Measurements from ENCODE around the gene SCD5. TPM values are rescaled to one million over a fixed set of nuclear protein-coding genes. Genes with fewer than 3 reads are reported as not detected.

SCD5 gene
- total RNA-seq, 2 experiments from 2014 or later: 0.12 to 0.35 TPM

DNA sequence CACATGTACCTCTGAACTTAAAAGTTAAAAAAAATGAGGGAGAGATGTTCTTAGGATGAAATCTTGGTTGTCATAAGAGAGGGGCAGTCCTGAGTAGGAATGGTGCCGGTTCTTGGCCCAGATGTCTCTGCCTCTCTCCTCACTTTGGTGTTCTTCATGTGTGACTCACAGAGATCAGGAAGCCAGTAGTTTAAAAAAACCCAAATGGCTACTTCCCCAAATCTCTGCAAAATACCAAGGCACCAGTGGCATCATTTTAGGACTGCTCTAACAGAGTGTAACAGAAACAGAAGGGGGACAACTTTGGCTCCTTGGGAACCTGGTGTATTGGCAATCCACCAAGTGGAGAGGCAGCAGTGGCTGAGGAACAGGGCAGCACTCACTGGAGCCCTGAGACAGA lies 116.8 kb downstream of the SCD5 start:
- no peak for DNase-seq
- H3K27me3 Mint-ChIP-seq (ENCODE audit: low read depth): peaks cover 11% of the 10 kb centered on the region
- no peaks in the 10 kb centered on the region for H3K9me3 Mint-ChIP-seq
- CTCF ChIA-PET: interaction anchor here (0.6 kb wide), 1 partner anchor 39 kb away, joined by 3 read pairs; no protein-coding TSS in a partner anchor
- H3K27ac Mint-ChIP-seq: no peak overlapping the region
- no peaks in the 10 kb centered on the region for H3K4me1 Mint-ChIP-seq (ENCODE audit: low read depth)
- no peaks in the 10 kb centered on the region for H3K36me3 Mint-ChIP-seq (ENCODE audit: low read depth)
- no peak overlapping the region for H3K4me3 Mint-ChIP-seq
- intact Hi-C loops (cut with micrococcal nuclease): no loop called here

DNA sequence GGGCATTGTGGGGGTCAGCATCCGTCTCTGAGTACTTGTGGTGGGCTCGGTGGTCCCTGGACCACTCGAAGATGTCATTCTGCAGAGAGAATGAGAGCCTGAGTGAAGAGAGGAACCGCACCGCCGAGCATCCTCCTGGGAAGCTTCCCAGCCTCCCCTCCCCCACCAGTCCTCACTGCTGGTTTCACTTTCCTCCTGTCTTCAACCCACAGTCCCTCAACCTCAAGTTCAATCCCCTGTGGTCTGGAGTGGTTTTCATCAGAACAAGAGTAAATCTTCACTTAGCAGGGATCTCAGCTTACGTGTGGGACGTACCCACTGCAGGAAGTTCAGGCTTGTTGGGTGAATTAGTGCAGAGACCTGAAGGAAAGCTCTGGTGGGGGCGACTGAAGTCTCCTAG lies 117.8 kb downstream of the SCD5 start:
- CTCF ChIA-PET: no interaction called here
- Mint-ChIP-seq H3K27ac (no peak overlapping the region), H3K9me3 (no peaks in the 10 kb centered on the region), H3K36me3 (ENCODE audit: low read depth) (no peaks in the 10 kb centered on the region), H3K4me1 (ENCODE audit: low read depth) (no peaks in the 10 kb centered on the region), H3K4me3 (no peak overlapping the region), H3K27me3 (ENCODE audit: low read depth) (peaks cover 11% of the 10 kb centered on the region)
- no peak for DNase-seq
- intact Hi-C loops (cut with micrococcal nuclease): no loop called here

- CTCF ChIA-PET: no interaction called here
- DNase-seq: no peak
- H3K27me3 Mint-ChIP-seq (ENCODE audit: low read depth): peaks cover 11% of the 10 kb centered on the region
- H3K4me1 Mint-ChIP-seq (ENCODE audit: low read depth): no peaks in the 10 kb centered on the region
- no peak overlapping the region for H3K27ac Mint-ChIP-seq
- no peaks in the 10 kb centered on the region for H3K36me3 Mint-ChIP-seq (ENCODE audit: low read depth)
- no peaks in the 10 kb centered on the region for H3K9me3 Mint-ChIP-seq
- intact Hi-C loops (cut with micrococcal nuclease): no loop called here
- no peak overlapping the region for H3K4me3 Mint-ChIP-seq
Observed at GRCh38 chr4:82679531-82679930, 119.1 kb downstream of the SCD5 start.

DNA sequence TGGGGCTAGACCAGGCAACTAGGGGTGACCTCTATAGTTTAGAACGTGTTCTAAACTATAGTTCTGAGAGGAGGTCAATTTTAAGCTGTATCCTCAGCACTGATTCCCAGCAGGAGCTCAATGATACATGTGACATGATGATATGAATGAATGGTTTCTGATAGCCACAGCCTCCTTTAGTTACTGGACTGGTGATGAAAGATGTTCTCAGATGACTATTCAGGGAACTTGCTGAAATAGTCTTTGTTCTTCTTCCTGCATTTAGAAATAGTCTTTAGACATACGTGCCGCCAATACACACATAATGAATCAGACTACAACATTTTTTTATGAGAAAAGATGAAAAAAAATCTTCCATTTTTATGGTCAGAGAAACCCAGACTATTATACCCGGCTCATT lies 120.5 kb downstream of the SCD5 start:
- Mint-ChIP-seq H3K9me3 (no peaks in the 10 kb centered on the region), H3K27ac (no peak overlapping the region), H3K36me3 (ENCODE audit: low read depth) (no peaks in the 10 kb centered on the region), H3K27me3 (ENCODE audit: low read depth) (peaks cover 6% of the 10 kb centered on the region), H3K4me1 (ENCODE audit: low read depth) (no peaks in the 10 kb centered on the region), H3K4me3 (no peak overlapping the region)
- DNase-seq: no peak
- CTCF ChIA-PET: no interaction called here
- intact Hi-C loops (cut with micrococcal nuclease): no loop called here

DNA sequence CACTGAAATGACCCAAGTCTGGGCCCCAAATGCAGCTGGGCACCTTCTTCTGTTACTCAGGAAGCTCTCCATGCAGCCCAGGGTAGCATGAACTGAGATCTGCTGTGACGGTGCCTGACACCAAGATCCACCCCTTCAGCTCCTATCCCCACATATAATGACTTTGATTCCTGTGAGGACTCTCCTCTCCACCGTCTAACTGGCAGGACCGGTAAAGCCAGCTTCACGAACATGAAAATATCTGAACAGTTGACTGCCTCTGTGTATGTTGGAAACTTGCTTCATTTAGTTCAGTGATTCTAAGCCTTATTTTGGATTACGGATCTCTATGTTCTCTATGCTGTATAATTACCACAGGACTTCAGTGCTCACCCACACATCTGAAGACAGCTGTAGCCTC lies 121.3 kb downstream of the SCD5 start:
- peaks cover 6% of the 10 kb centered on the region for H3K27me3 Mint-ChIP-seq (ENCODE audit: low read depth)
- CTCF ChIA-PET: no interaction called here
- H3K27ac Mint-ChIP-seq: no peak overlapping the region
- intact Hi-C loops (cut with micrococcal nuclease): no loop called here
- DNase-seq: no peak
- H3K4me3 Mint-ChIP-seq: no peak overlapping the region
- H3K36me3 Mint-ChIP-seq (ENCODE audit: low read depth): no peaks in the 10 kb centered on the region
- H3K4me1 Mint-ChIP-seq (ENCODE audit: low read depth): no peaks in the 10 kb centered on the region
- H3K9me3 Mint-ChIP-seq: no peaks in the 10 kb centered on the region

DNA sequence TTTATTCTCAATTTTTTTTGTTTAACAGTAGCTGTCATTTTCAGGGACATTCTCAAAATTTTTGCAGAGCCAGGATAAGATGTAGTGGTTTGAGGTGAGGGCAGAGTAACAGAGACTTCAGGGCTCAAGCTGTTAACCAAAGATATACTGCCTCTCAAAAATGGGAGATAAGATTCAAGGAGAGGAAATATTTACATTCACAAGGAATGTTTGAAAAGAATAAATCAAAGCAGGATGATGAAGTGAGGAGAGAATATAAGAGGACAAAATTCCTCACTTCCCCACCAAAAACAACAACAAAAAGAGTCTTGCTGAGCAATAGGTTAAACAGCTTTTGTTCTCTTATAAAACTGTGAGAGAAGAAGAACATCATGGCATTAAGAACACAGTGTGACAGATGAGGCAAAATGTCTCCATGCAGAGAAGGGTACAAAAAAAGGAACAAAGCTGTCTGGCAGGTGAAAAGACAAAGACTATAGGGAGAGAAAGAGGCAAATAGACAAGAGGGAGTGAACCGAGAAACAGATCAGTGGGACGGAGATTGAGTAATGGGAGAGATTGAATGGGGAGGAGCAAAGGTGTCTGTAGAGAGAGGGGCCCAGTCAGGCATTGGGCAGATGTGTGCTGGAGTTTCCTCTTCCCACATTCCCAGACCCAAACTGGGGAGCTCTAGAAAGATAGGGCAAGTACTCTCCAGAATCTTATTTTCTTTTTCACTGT lies 130.7 kb downstream of the SCD5 start:
- Mint-ChIP-seq H3K4me3 (no peak overlapping the region), H3K27ac (no peak overlapping the region), H3K9me3 (peaks cover 7% of the 10 kb centered on the region), H3K36me3 (ENCODE audit: low read depth) (no peaks in the 10 kb centered on the region), H3K4me1 (ENCODE audit: low read depth) (no peaks in the 10 kb centered on the region), H3K27me3 (ENCODE audit: low read depth) (peaks cover 9% of the 10 kb centered on the region)
- intact Hi-C loops (cut with micrococcal nuclease): no loop called here
- CTCF ChIA-PET: no interaction called here
- DNase-seq: no peak

DNA sequence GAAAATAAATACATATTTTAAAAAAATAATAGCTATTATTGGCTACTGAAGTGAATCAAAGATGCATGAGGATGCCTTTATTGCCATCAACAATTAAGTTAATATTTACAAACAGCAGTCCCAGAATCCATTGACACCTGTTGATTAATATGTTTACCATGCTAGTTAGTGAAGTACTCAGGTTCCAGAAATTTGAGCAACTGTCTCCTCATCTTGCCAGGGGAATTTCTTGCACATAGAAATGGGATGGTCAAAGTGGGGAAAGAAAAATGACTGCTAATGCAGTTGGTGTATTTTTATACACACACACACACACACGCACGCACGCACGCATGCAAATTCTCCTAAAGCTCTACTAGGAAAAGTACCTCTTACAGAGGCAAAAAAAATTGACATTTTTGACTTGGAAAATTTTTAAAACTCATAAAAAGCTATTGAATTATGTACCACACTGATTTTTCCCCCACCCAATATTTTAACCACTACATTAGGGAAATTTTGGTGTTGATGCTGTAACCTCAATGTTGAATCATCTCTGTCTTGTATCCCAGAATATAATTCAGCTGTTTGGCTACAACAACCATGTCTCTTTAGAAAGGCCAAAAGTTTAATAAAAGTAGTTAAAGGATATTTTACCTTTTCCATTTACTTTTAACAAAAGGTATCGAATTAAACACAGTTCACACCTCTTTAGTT lies 131.5 kb downstream of the SCD5 start:
- intact Hi-C loops (cut with micrococcal nuclease): no loop called here
- H3K9me3 Mint-ChIP-seq: peaks cover 7% of the 10 kb centered on the region
- CTCF ChIA-PET: no interaction called here

DNA sequence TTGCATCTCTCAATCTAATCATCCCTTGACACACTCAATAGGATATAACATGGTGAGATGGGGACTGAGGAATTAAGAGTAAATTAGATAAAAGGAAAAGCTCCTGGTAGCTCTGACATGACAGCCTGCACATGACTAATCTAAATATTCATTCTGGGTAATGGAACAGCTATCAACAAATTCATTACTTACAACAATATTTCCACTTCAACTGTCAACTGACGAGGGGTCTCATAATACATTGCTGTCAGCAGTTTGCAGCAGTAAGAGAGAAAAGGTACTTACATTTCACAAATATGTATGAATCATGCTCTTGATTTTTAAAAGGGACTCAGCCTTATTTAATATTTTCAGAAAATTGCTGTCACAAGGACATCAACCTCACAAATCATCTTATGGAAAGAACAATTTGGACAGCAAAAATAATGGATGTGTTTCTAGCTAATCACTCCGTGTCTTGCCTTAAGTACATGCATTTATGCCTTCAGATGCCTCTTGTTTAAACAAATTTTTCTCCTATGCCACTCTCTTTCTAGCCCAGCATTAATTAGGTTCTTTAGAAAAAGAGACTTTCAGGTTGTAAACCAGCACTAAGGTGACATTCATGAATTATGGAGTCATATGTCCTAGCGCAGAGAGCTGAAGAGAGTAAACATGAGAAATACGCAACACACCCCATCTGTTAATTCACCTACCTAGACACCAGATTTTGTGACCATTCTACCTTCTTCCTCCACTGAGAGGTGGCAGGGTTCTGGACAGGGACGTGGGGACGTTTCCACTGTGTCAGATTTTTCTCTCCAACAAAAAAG lies 137.2 kb downstream of the SCD5 start:
- CTCF ChIA-PET: no interaction called here
- Mint-ChIP-seq H3K4me1 (ENCODE audit: low read depth) (no peaks in the 10 kb centered on the region), H3K36me3 (ENCODE audit: low read depth) (no peaks in the 10 kb centered on the region), H3K27ac (no peak overlapping the region), H3K9me3 (no peaks in the 10 kb centered on the region), H3K4me3 (no peak overlapping the region), H3K27me3 (ENCODE audit: low read depth) (peaks cover 26% of the 10 kb centered on the region)
- intact Hi-C loops (cut with micrococcal nuclease): no loop called here
- DNase-seq: no peak

More for the DNA sequence above, 131.5 kb downstream of the SCD5 start:
- no peaks in the 10 kb centered on the region for H3K36me3 Mint-ChIP-seq (ENCODE audit: low read depth)
- H3K27ac Mint-ChIP-seq: no peak overlapping the region
- peaks cover 9% of the 10 kb centered on the region for H3K27me3 Mint-ChIP-seq (ENCODE audit: low read depth)
- DNase-seq: no peak
- H3K4me1 Mint-ChIP-seq (ENCODE audit: low read depth): no peaks in the 10 kb centered on the region
- H3K4me3 Mint-ChIP-seq: no peak overlapping the region

GRCh38 chr4:82652062-82652461 lies 146.5 kb downstream of the SCD5 start:
- no peak overlapping the region for H3K4me3 Mint-ChIP-seq

DNA sequence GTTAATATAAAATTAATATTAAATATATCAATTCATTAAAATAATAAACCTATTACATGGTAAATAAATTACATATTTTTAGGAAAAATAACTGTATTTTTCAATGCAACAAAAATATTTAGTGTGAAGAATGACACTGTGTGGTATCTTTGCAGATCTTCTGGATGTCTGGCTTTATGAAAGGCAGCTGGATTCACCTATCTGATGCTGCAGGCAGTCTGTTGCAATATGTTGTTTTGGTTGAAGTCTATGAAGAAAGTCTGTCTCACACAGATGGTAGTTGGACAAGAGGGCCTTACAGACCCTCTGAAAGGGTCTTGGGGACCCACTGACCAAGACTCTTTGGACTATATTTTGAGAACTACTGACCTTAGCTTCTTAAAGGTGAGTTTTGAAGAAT lies 147.7 kb downstream of the SCD5 start:
- CTCF ChIA-PET: interaction anchor here (1.1 kb wide), 1 partner anchor 88 kb away, joined by 5 read pairs; no protein-coding TSS in a partner anchor
- no peak overlapping the region for H3K27ac Mint-ChIP-seq
- no peaks in the 10 kb centered on the region for H3K9me3 Mint-ChIP-seq
- peaks cover 5% of the 10 kb centered on the region for H3K27me3 Mint-ChIP-seq (ENCODE audit: low read depth)
- intact Hi-C loops (cut with micrococcal nuclease): no loop called here
- H3K4me1 Mint-ChIP-seq (ENCODE audit: low read depth): no peaks in the 10 kb centered on the region
- no peaks in the 10 kb centered on the region for H3K36me3 Mint-ChIP-seq (ENCODE audit: low read depth)
- H3K4me3 Mint-ChIP-seq: no peak overlapping the region
- DNase-seq: no peak

More at GRCh38 chr4:82652062-82652461, 146.5 kb downstream of the SCD5 start:
- H3K27ac Mint-ChIP-seq: no peak overlapping the region
- H3K27me3 Mint-ChIP-seq (ENCODE audit: low read depth): peaks cover 5% of the 10 kb centered on the region
- no peaks in the 10 kb centered on the region for H3K36me3 Mint-ChIP-seq (ENCODE audit: low read depth)
- no peaks in the 10 kb centered on the region for H3K4me1 Mint-ChIP-seq (ENCODE audit: low read depth)
- H3K9me3 Mint-ChIP-seq: no peaks in the 10 kb centered on the region
- no peak for DNase-seq
- intact Hi-C loops (cut with micrococcal nuclease): no loop called here
- CTCF ChIA-PET: no interaction called here

DNA sequence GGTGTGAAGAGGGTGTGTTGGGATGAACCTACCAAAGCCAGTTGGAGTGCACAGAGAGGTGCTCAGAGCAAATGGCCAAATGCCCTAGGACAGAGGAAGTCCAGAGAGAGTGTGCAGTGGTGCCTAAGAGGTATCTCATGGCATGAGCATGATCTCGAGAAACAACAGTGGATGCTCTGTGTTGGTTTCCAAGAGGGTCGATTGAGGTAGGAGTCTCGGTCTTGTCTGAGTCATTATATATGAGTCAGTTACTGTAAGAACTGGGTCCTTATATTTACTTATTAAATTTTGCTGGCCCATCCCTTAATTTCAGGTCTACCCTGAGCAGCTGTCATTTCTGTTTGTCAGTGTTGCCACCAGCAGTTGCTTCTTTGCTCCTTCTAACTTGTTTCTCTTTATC lies 150.2 kb downstream of the SCD5 start:
- intact Hi-C loops (cut with micrococcal nuclease): no loop called here
- CTCF ChIA-PET: no interaction called here
- Mint-ChIP-seq H3K36me3 (ENCODE audit: low read depth) (no peaks in the 10 kb centered on the region), H3K4me1 (ENCODE audit: low read depth) (no peaks in the 10 kb centered on the region), H3K4me3 (no peak overlapping the region), H3K27ac (no peak overlapping the region), H3K27me3 (ENCODE audit: low read depth) (peaks cover 5% of the 10 kb centered on the region), H3K9me3 (no peaks in the 10 kb centered on the region)
- no peak for DNase-seq

DNA sequence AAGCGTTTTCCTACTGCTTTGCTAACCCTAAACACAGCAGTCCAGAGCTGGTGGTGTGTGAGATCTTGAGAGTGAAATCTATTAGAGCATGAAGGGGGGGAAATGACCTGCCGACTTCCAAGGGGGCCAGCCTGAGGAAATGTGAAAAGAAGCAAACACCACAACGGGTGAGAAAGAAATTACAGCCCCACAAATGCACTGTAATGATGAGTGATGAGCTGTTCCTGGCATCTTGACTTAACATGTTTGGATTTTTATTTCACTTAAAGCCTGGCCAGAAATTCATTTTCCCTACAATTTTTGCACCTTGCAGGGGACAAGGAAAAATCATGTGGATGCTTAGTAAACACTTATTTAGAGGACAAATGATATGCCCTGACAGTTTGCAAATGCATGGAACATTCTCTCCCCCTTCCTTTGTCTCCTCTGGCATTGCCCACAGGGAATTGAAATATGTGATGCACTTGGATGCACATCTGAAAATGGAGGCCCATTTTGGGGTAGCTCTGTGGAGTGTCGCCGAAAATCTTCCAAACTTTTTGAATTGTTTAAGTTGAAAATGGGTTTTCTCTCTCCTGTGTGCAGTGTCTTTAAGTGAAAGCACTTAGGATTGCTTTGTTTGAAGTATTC lies 152.5 kb downstream of the SCD5 start:
- Mint-ChIP-seq H3K4me3 (no peak overlapping the region), H3K27ac (no peak overlapping the region), H3K4me1 (ENCODE audit: low read depth) (no peaks in the 10 kb centered on the region), H3K36me3 (ENCODE audit: low read depth) (no peaks in the 10 kb centered on the region), H3K9me3 (no peaks in the 10 kb centered on the region), H3K27me3 (ENCODE audit: low read depth) (peaks cover 5% of the 10 kb centered on the region)
- no peak for DNase-seq
- CTCF ChIA-PET: no interaction called here
- intact Hi-C loops (cut with micrococcal nuclease): no loop called here

Measured in activated naive CD4-positive, alpha-beta T cell treated with anti-CD3 and anti-CD28 coated beads for 36 hours (primary cell).